ENCODE results near the gene SLC16A10. TPM values are rescaled to one million over a fixed set of nuclear protein-coding genes. Genes with fewer than 3 reads are reported as not detected.

Gene SLC16A10
- total RNA-seq, 1 donor from 2014 or later, result 30.3 TPM

Other genes starting within 250 kb of the SLC16A10 start
- 71.9 TPM for gene AMD1, start 212.7 kb upstream of the SLC16A10 start, total RNA-seq
- 69.0 TPM for gene GTF3C6, start 128.8 kb upstream of the SLC16A10 start, total RNA-seq
- 33.1 TPM for gene RPF2, start 105.5 kb upstream of the SLC16A10 start, total RNA-seq

Measured in mesenteric fat pad (tissue), 1 donor.